H1 (cell line): ENCODE data around the gene TRAP1. TPM values are rescaled to one million over a fixed set of nuclear protein-coding genes. Genes with fewer than 3 reads are reported as not detected.

Experiments used
- MAFK ChIP-seq: IDR thresholded peaks from 2 replicates; pipeline ENCODE4 v1.6.1; 2012; ENCODE audit warnings: low read depth, mild to moderate bottlenecking, improper control_type of control experiment, low read length
- polyA plus RNA-seq, 7 experiments: library from polyadenylated mRNA; depleted of rRNA in 3 of 7; stranded (reverse) in 5 of 7; unstranded in 2 of 7; fragments of >200 nt in 5 of 7; fragments of 200-250 nt in 2 of 7; gene quantifications; 1 replicate in 5 of 7; 2 replicates in 1 of 7; 4 replicates in 1 of 7; pipeline versions ENCODE4 v1.2.1 to v1.2.3, GENCODE V29; 2011 to 2013; ENCODE audit warnings: missing spikeins in 2 of 7, mixed read lengths in 2 of 7
- total RNA-seq: library from RNA; stranded (reverse); fragmentation: NEBNext Ultra II Directional; extraction: Animal tissue kit (Norgen Biotek cat#: 25700); gene quantifications from 2 replicates; pipeline ENCODE4 v1.2.1, GENCODE V29; 2021

TRAP1 gene
- total and polyA plus RNA-seq, 2 of the 8 experiments (the other 6 are each of a cell fraction or from before 2014, with no cell fraction given) = 215 to 283 TPM

- no peak for TF ChIP-seq MAFK
Observed at GRCh38 chr16:3748307-3748706, 31.0 kb upstream of the TRAP1 start (continued).
